Endothelial cell (in vitro differentiated cells): ENCODE results near the gene C1QTNF9. TPM values are rescaled to one million over a fixed set of nuclear protein-coding genes. Genes with fewer than 3 reads are reported as not detected.

ENCODE experiments used
- DNase-seq: peaks from one replicate; pipeline ENCODE4 v3.0.0; 2021; ENCODE audit warnings: low spot score
- H3K27ac Mint-ChIP-seq: one replicate; pipeline ENCODE4 v1.8.0; 2021; ENCODE audit warnings: mixed read lengths, inconsistent platforms; ENCODE audit not compliant: unreplicated experiment
- H3K27me3 Mint-ChIP-seq: one replicate; pipeline ENCODE4 v1.8.0; 2021; ENCODE audit warnings: mild to moderate bottlenecking, moderate library complexity, mixed read lengths, inconsistent platforms; ENCODE audit not compliant: unreplicated experiment
- H3K36me3 Mint-ChIP-seq: one replicate; pipeline ENCODE4 v1.8.0; 2021; ENCODE audit warnings: mild to moderate bottlenecking, low read depth, mixed read lengths, inconsistent platforms; ENCODE audit not compliant: unreplicated experiment
- H3K4me1 Mint-ChIP-seq: one replicate; pipeline ENCODE4 v1.8.0; 2021; ENCODE audit warnings: mild to moderate bottlenecking, mixed read lengths, inconsistent platforms; ENCODE audit not compliant: unreplicated experiment
- H3K4me3 Mint-ChIP-seq: one replicate; pipeline ENCODE4 v1.8.0; 2021; ENCODE audit warnings: mild to moderate bottlenecking, mixed read lengths, inconsistent platforms; ENCODE audit not compliant: unreplicated experiment
- H3K9me3 Mint-ChIP-seq: one replicate; pipeline ENCODE4 v1.8.0; 2021; ENCODE audit warnings: mixed read lengths, inconsistent platforms; ENCODE audit not compliant: unreplicated experiment
- CTCF ChIP-seq: fragments of 200-600 bp; sonication (generic); IDR thresholded peaks from one replicate; pipeline ENCODE4 v1.5.0; 2021; ENCODE audit warnings: antibody characterized with exemption; ENCODE audit not compliant: unreplicated experiment
- total RNA-seq: library from RNA; stranded (reverse); fragmentation: NEBNext Ultra II Directional; extraction: Animal tissue kit (Norgen Biotek cat#: 25700); gene quantifications from one replicate; pipeline ENCODE4 v1.2.1, GENCODE V29; 2021; ENCODE audit not compliant: unreplicated experiment

The C1QTNF9 gene
- total RNA-seq, 1 donor from 2014 or later: not detected

- DNase-seq: no peak
- Mint-ChIP-seq H3K36me3 (no peaks in the 10 kb centered on the region), H3K27me3 (peaks cover 2% of the 10 kb centered on the region), H3K4me1 (peaks cover 12% of the 10 kb centered on the region), H3K4me3 (no peak overlapping the region), H3K27ac (no peak overlapping the region), H3K9me3 (no peaks in the 10 kb centered on the region)
- no peak for TF ChIP-seq CTCF
Observed at GRCh38 chr13:24267274-24267673, 42.1 kb upstream of the C1QTNF9 start.

- no peaks in the 10 kb centered on the region for H3K9me3 Mint-ChIP-seq
- H3K27me3 Mint-ChIP-seq: peaks cover 2% of the 10 kb centered on the region
- no peak overlapping the region for H3K27ac Mint-ChIP-seq
- H3K4me1 Mint-ChIP-seq: peaks cover 12% of the 10 kb centered on the region
- no peaks in the 10 kb centered on the region for H3K36me3 Mint-ChIP-seq
- DNase-seq: no peak
- TF ChIP-seq CTCF: no peak
- no peak overlapping the region for H3K4me3 Mint-ChIP-seq
Observed at GRCh38 chr13:24267801-24268200, 41.6 kb upstream of the C1QTNF9 start.

- DNase-seq: no peak
- Mint-ChIP-seq H3K27ac (no peak overlapping the region), H3K36me3 (no peaks in the 10 kb centered on the region), H3K9me3 (no peaks in the 10 kb centered on the region), H3K27me3 (peaks cover 2% of the 10 kb centered on the region), H3K4me3 (no peak overlapping the region), H3K4me1 (peaks cover 12% of the 10 kb centered on the region)
- no peak for TF ChIP-seq CTCF
Observed at GRCh38 chr13:24269821-24270220, 39.6 kb upstream of the C1QTNF9 start.

- Mint-ChIP-seq H3K27me3 (peaks cover 3% of the 10 kb centered on the region), H3K9me3 (no peaks in the 10 kb centered on the region), H3K4me3 (no peak overlapping the region), H3K36me3 (no peaks in the 10 kb centered on the region), H3K4me1 (peaks cover 14% of the 10 kb centered on the region), H3K27ac (no peak overlapping the region)
- TF ChIP-seq CTCF: no peak
- no peak for DNase-seq
Observed at GRCh38 chr13:24270639-24271141, 38.7 kb upstream of the C1QTNF9 start.

GRCh38 chr13:24271231-24271600 is 38.2 kb upstream of the C1QTNF9 start:
- Mint-ChIP-seq H3K4me1 (peaks cover 14% of the 10 kb centered on the region), H3K4me3 (no peak overlapping the region), H3K36me3 (no peaks in the 10 kb centered on the region), H3K27ac (no peak overlapping the region), H3K9me3 (no peaks in the 10 kb centered on the region), H3K27me3 (peaks cover 3% of the 10 kb centered on the region)
- TF ChIP-seq CTCF: no peak
- no peak for DNase-seq
